Mesenchymal stem cell (in vitro differentiated cells and primary cell): Measurements from ENCODE around the gene ACAA2.

Experiments used
- DNase-seq: peaks from one replicate; pipeline ENCODE4 v3.0.0-alpha.2; 2013
- H2AFZ ChIP-seq: one replicate; pipeline ENCODE4 v1.6.1; 2013; ENCODE audit warnings: low read depth, mild to moderate bottlenecking, control low read depth, inconsistent platforms, low read length, moderate library complexity
- H2AK5ac ChIP-seq: 2 replicates; pipeline ENCODE4 v1.6.1; 2013; ENCODE audit warnings: low read length, moderate library complexity, mild to moderate bottlenecking, inconsistent platforms; ENCODE audit not compliant: severe bottlenecking
- H2BK120ac ChIP-seq: one replicate; pipeline ENCODE4 v1.6.1; 2013; ENCODE audit warnings: low read depth, mild to moderate bottlenecking, inconsistent platforms, low read length, moderate library complexity
- H2BK12ac ChIP-seq, 2 experiments: one replicate each; pipeline ENCODE4 v1.6.1; 2013; ENCODE audit warnings: inconsistent platforms in 2 of 2, low read length in 2 of 2, mild to moderate bottlenecking in 2 of 2, moderate library complexity in 2 of 2, control low read depth in 1 of 2
- H2BK15ac ChIP-seq: one replicate; pipeline ENCODE4 v1.6.1; 2013; ENCODE audit warnings: mild to moderate bottlenecking, low read depth, inconsistent platforms; ENCODE audit not compliant: poor library complexity, severe bottlenecking
- H2BK5ac ChIP-seq: 2 replicates; pipeline ENCODE4 v1.6.1; 2013; ENCODE audit warnings: low read depth, mild to moderate bottlenecking, low read length, control low read depth, inconsistent platforms; ENCODE audit not compliant: poor library complexity, severe bottlenecking
- H3K14ac ChIP-seq, 2 experiments: one replicate each; pipeline ENCODE4 v1.6.1; 2013; ENCODE audit warnings: inconsistent platforms in 2 of 2, low read length in 2 of 2, control low read depth in 1 of 2, mild to moderate bottlenecking in 1 of 2, moderate library complexity in 1 of 2
- H3K18ac ChIP-seq, 2 experiments: one replicate each; pipeline ENCODE4 v1.6.1; 2013; ENCODE audit warnings: inconsistent platforms in 2 of 2, low read length in 2 of 2, control low read depth in 1 of 2, low read depth in 1 of 2, mild to moderate bottlenecking in 1 of 2
- H3K23ac ChIP-seq, 2 experiments: one replicate each; pipeline ENCODE4 v1.6.1; 2013; ENCODE audit warnings: inconsistent platforms in 2 of 2, low read length in 2 of 2, mild to moderate bottlenecking in 2 of 2, moderate library complexity in 2 of 2, control low read depth in 1 of 2
- H3K27ac ChIP-seq: 2 replicates; pipeline ENCODE4 v1.5.1; 2013; ENCODE audit warnings: mild to moderate bottlenecking, moderate library complexity, low read length, control low read depth, inconsistent platforms; ENCODE audit not compliant: poor library complexity, severe bottlenecking
- H3K27me3 ChIP-seq, 2 experiments: 2 replicates each; pipeline versions ENCODE4 v1.6.1 to v1.7.0; 2013; ENCODE audit warnings: low read length in 2 of 2, mild to moderate bottlenecking in 2 of 2, moderate library complexity in 2 of 2, control low read depth in 1 of 2, inconsistent platforms in 1 of 2; ENCODE audit not compliant: control insufficient read depth in 1 of 2, insufficient read depth in 1 of 2
- H3K36me3 ChIP-seq, 2 experiments: 2 replicates each; pipeline versions ENCODE4 v1.6.1 to v1.7.0; 2013; ENCODE audit warnings: low read length in 2 of 2, control low read depth in 1 of 2, inconsistent platforms in 1 of 2, low read depth in 1 of 2, mild to moderate bottlenecking in 1 of 2; ENCODE audit not compliant: insufficient read depth in 2 of 2, control insufficient read depth in 1 of 2
- H3K4ac ChIP-seq, 2 experiments: one replicate each; pipeline ENCODE4 v1.6.1; 2013; ENCODE audit warnings: inconsistent platforms in 2 of 2, low read length in 2 of 2, mild to moderate bottlenecking in 2 of 2, moderate library complexity in 2 of 2, control low read depth in 1 of 2, low read depth in 1 of 2
- H3K4me1 ChIP-seq: 2 replicates; pipeline ENCODE4 v1.6.1; 2013; ENCODE audit warnings: low read depth, low read length, control low read depth; ENCODE audit not compliant: control insufficient read depth, insufficient read depth
- H3K4me2 ChIP-seq: 2 replicates; pipeline ENCODE4 v1.6.1; 2013; ENCODE audit warnings: low read length, mild to moderate bottlenecking, inconsistent platforms; ENCODE audit not compliant: poor library complexity, severe bottlenecking
- H3K4me3 ChIP-seq, 2 experiments: 2 replicates each; pipeline versions ENCODE4 v1.5.1 to v1.7.0; 2013; ENCODE audit warnings: low read length in 2 of 2, mild to moderate bottlenecking in 2 of 2, control low read depth in 1 of 2, low read depth in 1 of 2; ENCODE audit not compliant: insufficient read depth in 1 of 2
- H3K79me1 ChIP-seq: replicated peaks from 2 replicates; pipeline ENCODE4 v1.6.1; 2013; ENCODE audit warnings: mild to moderate bottlenecking, control low read depth, low read length, inconsistent platforms; ENCODE audit not compliant: poor library complexity, severe bottlenecking
- H3K9ac ChIP-seq: 2 replicates; pipeline ENCODE4 v1.7.0; 2013; ENCODE audit warnings: mild to moderate bottlenecking, low read length, moderate library complexity
- H3K9me3 ChIP-seq: 2 replicates; pipeline ENCODE4 v1.7.0; 2013; ENCODE audit warnings: mild to moderate bottlenecking, low read length; ENCODE audit not compliant: control insufficient read depth
- H4K8ac ChIP-seq: one replicate; pipeline ENCODE4 v1.6.1; 2013; ENCODE audit warnings: inconsistent platforms, mild to moderate bottlenecking, low read length, moderate library complexity
- H4K91ac ChIP-seq: one replicate; pipeline ENCODE4 v1.6.1; 2013; ENCODE audit warnings: mild to moderate bottlenecking, low read length, inconsistent platforms
- WGBS: methylation state at CpG from one replicate; pipeline ENCODE4 v1.1.7; 2013; ENCODE audit warnings: mixed read lengths; 5-methylcytosine and 5-hydroxymethylcytosine counted together

ACAA2 gene

GRCh38 chr18:49841236-49842217 lies 28.2 kb upstream of the ACAA2 start:
- Histone ChIP-seq H3K23ac (no peak overlapping the region), H3K27ac (no peak overlapping the region), H3K27me3 (no peaks in the 10 kb centered on the region), H2BK5ac (no peak overlapping the region), H2AK5ac (peak overlapping the region; percentile 38), H4K8ac (no peak overlapping the region), H3K36me3 (peaks cover 0 to 7% of the 10 kb centered on the region in 2 experiments), H3K4me1 (peaks cover 19% of the 10 kb centered on the region), H2BK12ac (no peak overlapping the region), H2BK15ac (no peak overlapping the region), H3K4ac (no peak overlapping the region), H3K79me1 (no peaks in the 10 kb centered on the region), H3K4me2 (no peak overlapping the region), H4K91ac (no peak overlapping the region), H3K18ac (no peak overlapping the region), H2BK120ac (no peak overlapping the region), H3K14ac (no peak overlapping the region), H3K4me3 (no peak overlapping the region), H2AFZ (no peak overlapping the region), H3K9ac (no peak overlapping the region), H3K9me3 (no peaks in the 10 kb centered on the region)
- DNase-seq: no peak
- WGBS: 89% methylated on average over 12 of the region's 12 CpGs

- Histone ChIP-seq H3K36me3 (peaks cover 0 to 7% of the 10 kb centered on the region in 2 experiments), H3K27me3 (no peaks in the 10 kb centered on the region), H2AK5ac (peak overlapping the region; percentile 27), H3K4me1 (peaks cover 13% of the 10 kb centered on the region), H3K18ac (no peak overlapping the region), H3K9me3 (no peaks in the 10 kb centered on the region), H2BK15ac (no peak overlapping the region), H2BK5ac (no peak overlapping the region), H3K23ac (no peak overlapping the region), H3K4ac (no peak overlapping the region), H3K4me2 (no peak overlapping the region), H2AFZ (no peak overlapping the region), H3K4me3 (no peak overlapping the region), H4K91ac (no peak overlapping the region), H3K27ac (peak overlapping the region; percentile 45), H3K79me1 (no peaks in the 10 kb centered on the region), H2BK120ac (no peak overlapping the region), H3K14ac (no peak overlapping the region), H2BK12ac (no peak overlapping the region), H4K8ac (no peak overlapping the region), H3K9ac (no peak overlapping the region)
- no peak for DNase-seq
- 79% methylated on average over 8 of the region's 8 CpGs for WGBS
Measured at GRCh38 chr18:49839012-49839411, 25.7 kb upstream of the ACAA2 start.

GRCh38 chr18:49838381-49838780 lies 25.0 kb upstream of the ACAA2 start:
- H2AK5ac ChIP-seq: peak overlapping the region; percentile 83
- H3K18ac ChIP-seq: no peak overlapping the region
- no peak overlapping the region for H3K14ac ChIP-seq
- H4K91ac ChIP-seq: no peak overlapping the region
- H3K4me3 ChIP-seq: no peak overlapping the region
- WGBS: 98% methylated on average over 3 of the region's 4 CpGs
- no peak overlapping the region for H2BK12ac ChIP-seq
- H3K4ac ChIP-seq: no peak overlapping the region
- peaks cover 13% of the 10 kb centered on the region for H3K4me1 ChIP-seq
- H3K23ac ChIP-seq: no peak overlapping the region
- no peak overlapping the region for H2BK120ac ChIP-seq
- H4K8ac ChIP-seq: no peak overlapping the region
- no peaks in the 10 kb centered on the region for H3K27me3 ChIP-seq
- H3K9ac ChIP-seq: no peak overlapping the region
- no peaks in the 10 kb centered on the region for H3K79me1 ChIP-seq
- no peak overlapping the region for H2AFZ ChIP-seq
- no peak overlapping the region for H3K27ac ChIP-seq
- peaks cover 0 to 7% of the 10 kb centered on the region in 2 experiments for H3K36me3 ChIP-seq
- no peak overlapping the region for H2BK5ac ChIP-seq
- H3K4me2 ChIP-seq: no peak overlapping the region
- no peak overlapping the region for H2BK15ac ChIP-seq
- H3K9me3 ChIP-seq: no peaks in the 10 kb centered on the region
- no peak for DNase-seq

GRCh38 chr18:49837889-49838288 lies 24.6 kb upstream of the ACAA2 start:
- H2AFZ ChIP-seq: no peak overlapping the region
- H4K91ac ChIP-seq: no peak overlapping the region
- H3K9me3 ChIP-seq: no peaks in the 10 kb centered on the region
- no peak overlapping the region for H3K18ac ChIP-seq
- H2AK5ac ChIP-seq: peak overlapping the region; percentile 83
- H2BK120ac ChIP-seq: no peak overlapping the region
- no peak for DNase-seq
- H2BK12ac ChIP-seq: no peak overlapping the region
- H2BK15ac ChIP-seq: no peak overlapping the region
- no peak overlapping the region for H3K4me2 ChIP-seq
- H4K8ac ChIP-seq: no peak overlapping the region
- no peak overlapping the region for H3K14ac ChIP-seq
- no peak overlapping the region for H3K4ac ChIP-seq
- no peaks in the 10 kb centered on the region for H3K27me3 ChIP-seq
- H2BK5ac ChIP-seq: no peak overlapping the region
- peaks cover 11% of the 10 kb centered on the region for H3K4me1 ChIP-seq
- no peaks in the 10 kb centered on the region for H3K79me1 ChIP-seq
- peaks cover 0 to 7% of the 10 kb centered on the region in 2 experiments for H3K36me3 ChIP-seq
- H3K27ac ChIP-seq: no peak overlapping the region
- WGBS: 99% methylated on average over 4 of the region's 5 CpGs
- no peak overlapping the region for H3K23ac ChIP-seq
- H3K4me3 ChIP-seq: no peak overlapping the region
- H3K9ac ChIP-seq: no peak overlapping the region
